Gastroesophageal sphincter (tissue), 3 donors: ENCODE data around the gene NR2C1.

Experiments used
- CTCF ChIP-seq, 4 experiments: fragments of 200-600 bp in 2 of 4; fragments of 450-650 bp in 2 of 4; sonication (generic) in 1 of 4; IDR thresholded peaks; one replicate each; pipeline ENCODE4 v1.5.1; 2017 to 2019; ENCODE audit warnings: antibody characterized with exemption in 4 of 4, mild to moderate bottlenecking in 2 of 4, moderate library complexity in 2 of 4
- POLR2A ChIP-seq, 2 donors: fragments of 450-650 bp; IDR thresholded peaks; one replicate each; pipeline ENCODE4 v1.6.1; 2017; ENCODE audit warnings: antibody characterized with exemption in 2 of 2, mild to moderate bottlenecking in 2 of 2, moderate library complexity in 1 of 2
- POLR2AphosphoS5 ChIP-seq: sonication (generic); formaldehyde crosslinking; IDR thresholded peaks from one replicate; pipeline ENCODE4 v1.6.1; 2017; ENCODE audit warnings: antibody characterized with exemption

GRCh38 chr12:95099270-95099790, 25.9 kb upstream of the NR2C1 start:
- no peak for TF ChIP-seq CTCF (IDR thresholded peaks at IDR 0.05)
- no peak for TF ChIP-seq POLR2A (IDR thresholded peaks at IDR 0.05)
- no peak for TF ChIP-seq POLR2AphosphoS5
